GM18867 (cell line): ENCODE measurements around the gene RUNX2.
"Not testable (repeated sequence)": the region's sequence is repeated elsewhere in the genome, so short reads cannot be mapped to it uniquely, and the experiment has no call there.

ENCODE experiments used
- ATAC-seq: cut with Tn5 transposase; IDR thresholded peaks from one replicate; pipeline ENCODE4 v1.9.1; 2021; ENCODE audit warnings: mild to moderate bottlenecking, moderate library complexity; ENCODE audit not compliant: unreplicated experiment

RUNX2 gene

DNA sequence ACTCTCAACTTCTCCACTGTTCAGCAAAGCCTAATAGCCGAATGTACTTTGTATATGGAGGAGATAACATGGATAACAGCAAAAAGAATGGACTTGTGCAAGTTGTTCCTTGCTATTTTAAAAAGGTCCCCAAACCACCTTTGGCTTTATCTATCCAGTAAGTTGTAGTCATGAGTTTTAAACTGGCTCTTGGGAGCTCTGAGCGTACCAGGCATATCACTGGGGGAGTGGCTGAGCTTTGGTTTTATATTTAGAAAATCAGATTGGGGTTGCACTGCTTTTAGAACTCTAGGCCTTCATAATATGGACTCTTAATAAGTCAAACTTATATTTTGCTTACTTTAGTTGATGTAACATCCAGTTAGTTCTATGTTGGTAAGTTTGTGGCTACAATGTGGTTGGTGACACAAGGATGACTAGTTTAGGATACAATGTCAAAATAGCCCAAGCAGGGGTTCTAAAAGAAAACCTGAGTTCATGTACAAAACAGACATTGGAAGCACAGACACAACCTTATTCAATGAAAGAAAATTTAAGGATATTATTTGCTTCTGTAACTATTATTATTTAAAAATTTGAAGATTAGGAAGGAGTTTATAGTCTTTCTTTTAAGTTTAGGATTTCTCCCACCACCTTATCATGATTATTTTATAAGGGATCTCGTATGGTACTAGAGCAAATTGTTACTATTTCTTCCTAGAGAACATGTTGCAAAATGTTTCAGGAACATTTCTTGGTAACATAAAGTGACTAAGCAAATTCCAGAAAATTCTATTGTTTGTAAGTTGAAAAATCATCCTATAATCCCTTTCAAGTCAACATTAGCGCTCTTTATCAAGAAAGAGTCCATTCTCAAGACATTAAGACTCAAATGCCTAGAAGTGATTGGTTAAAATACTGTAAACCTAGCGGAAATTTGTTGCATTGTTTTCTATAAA lies 215.4 kb downstream of the RUNX2 start:
- no peak for ATAC-seq

DNA sequence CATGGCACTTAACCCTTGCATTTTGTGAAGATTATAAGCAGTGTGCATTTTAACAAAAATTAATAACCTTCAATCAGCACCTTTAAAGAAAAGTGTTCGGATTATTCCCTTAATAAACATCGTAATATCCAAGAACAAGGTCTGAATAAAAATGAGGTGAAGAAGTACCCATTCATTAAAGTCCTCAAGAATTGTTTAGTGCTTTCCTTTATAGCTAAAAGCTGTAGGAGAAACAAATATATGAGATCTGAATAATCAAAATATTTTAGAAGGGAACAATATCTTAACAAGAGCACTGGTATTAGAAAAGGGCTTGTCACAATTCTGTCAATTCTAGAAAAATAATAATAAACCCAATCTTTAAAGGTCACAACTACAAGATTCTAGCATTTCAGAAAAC lies 217.3 kb downstream of the RUNX2 start:
- no peak for ATAC-seq

GRCh38 chr6:45548657-45549515 lies 220.8 kb downstream of the RUNX2 start:
- peak; percentile 94 for ATAC-seq

DNA sequence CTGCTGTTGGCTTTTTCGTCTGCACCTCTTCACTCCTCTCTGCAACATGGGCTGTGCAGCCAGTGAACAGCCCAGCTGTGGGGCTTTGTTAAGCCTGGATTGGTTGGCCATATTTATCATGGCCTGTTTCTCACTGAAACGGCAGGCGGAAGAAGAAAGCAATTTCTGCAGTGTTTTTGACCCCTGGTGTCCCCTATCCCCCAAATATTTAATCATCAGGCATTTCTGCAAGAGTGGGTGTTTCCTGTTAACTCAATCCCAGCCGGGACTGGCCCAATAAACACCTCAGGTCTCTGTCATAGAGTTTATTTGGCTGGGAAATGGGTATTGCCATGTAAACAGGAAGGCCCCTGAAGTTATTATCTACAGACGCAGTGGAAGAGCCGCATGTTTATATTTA lies 224.4 kb downstream of the RUNX2 start:
- ATAC-seq, result no peak

DNA sequence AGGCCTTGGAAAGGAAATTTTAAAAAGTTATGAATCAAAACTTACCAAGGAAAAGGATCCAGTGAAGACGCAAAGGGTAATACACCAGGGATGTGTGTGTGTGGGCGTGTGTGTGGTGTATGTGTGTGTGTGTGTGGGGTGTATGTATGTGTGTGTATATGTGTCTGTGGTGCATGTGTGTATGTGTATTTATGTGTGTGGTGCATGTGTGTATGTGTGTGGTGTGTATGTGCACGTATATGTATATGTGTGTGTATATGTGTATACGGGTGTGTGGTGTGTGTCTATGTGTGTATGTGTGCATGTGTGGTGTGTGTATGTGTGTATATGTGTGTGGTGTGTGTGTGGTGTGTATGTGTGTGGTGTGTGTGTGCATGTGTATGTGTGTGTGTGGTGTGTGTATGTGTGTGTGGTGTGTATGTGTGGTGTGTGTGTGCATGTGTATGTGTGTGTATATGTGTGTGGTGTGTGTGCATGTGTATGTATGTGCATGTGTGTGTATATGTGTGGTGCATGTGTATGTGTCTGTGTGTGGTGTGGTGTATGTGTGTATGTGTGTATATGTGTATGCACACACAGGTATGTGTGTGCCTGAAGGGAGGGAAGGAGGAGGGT lies 225.7 kb downstream of the RUNX2 start:
- ATAC-seq, result no peak

DNA sequence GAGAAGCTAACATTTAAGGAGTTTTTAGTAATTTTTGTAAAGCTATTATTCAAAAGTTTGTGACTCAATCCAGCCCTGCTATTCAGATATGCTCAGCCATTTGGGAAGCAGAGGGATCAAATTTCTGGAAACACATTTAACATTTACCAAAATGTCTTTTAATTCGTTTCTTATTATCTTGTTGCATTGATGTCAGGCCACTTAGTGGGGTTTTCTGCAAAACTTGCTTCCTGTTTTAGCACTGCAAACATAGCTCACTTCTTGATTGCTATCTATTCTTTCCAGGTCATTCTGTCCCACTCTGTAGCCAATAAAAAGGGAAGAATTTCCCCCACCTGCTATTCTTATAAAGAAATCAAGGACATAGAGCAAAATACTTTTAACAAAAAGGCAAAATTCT lies 226.5 kb downstream of the RUNX2 start:
- no peak for ATAC-seq

GRCh38 chr6:45555981-45556771 lies 228.0 kb downstream of the RUNX2 start:
- ATAC-seq, result no peak

GRCh38 chr6:45556828-45557227 lies 228.7 kb downstream of the RUNX2 start:
- ATAC-seq, result no peak

- no peak for ATAC-seq
Measured at GRCh38 chr6:45557454-45557853, 229.3 kb downstream of the RUNX2 start.

- ATAC-seq, result peak; percentile 78
Measured at GRCh38 chr6:45558858-45559257, 230.7 kb downstream of the RUNX2 start.

GRCh38 chr6:45560321-45560820 lies 232.2 kb downstream of the RUNX2 start:
- not testable (repeated sequence) for ATAC-seq

- no peak for ATAC-seq
Measured at GRCh38 chr6:45562171-45562570, 234.0 kb downstream of the RUNX2 start.

- no peak for ATAC-seq
Measured at GRCh38 chr6:45563041-45563440, 234.9 kb downstream of the RUNX2 start.

GRCh38 chr6:45563844-45564243 lies 235.7 kb downstream of the RUNX2 start:
- no peak for ATAC-seq

GRCh38 chr6:45566882-45567281 lies 238.8 kb downstream of the RUNX2 start:
- ATAC-seq, result no peak

GRCh38 chr6:45567879-45568278 lies 239.7 kb downstream of the RUNX2 start:
- no peak for ATAC-seq

DNA sequence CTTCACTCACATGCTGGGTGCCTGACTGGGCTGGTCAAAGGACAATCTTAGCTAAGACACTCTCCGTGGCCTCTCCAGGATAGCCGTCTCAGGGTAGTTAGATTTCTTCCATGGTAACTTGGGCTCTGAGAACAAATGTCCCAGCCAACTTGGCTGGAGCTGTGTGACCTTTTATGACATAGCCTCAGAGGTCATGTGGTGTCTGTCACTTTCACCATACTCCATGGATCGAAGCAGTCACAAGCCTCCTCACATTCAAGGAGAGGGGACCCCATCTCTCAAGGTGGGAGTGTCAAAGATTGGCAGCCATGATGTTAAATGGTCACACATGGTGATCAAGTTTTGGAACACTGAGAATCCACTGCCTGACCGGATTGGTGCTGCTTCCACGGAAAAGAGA lies 240.5 kb downstream of the RUNX2 start:
- ATAC-seq, result no peak

GRCh38 chr6:45569210-45569945 lies 241.2 kb downstream of the RUNX2 start:
- no peak for ATAC-seq

DNA sequence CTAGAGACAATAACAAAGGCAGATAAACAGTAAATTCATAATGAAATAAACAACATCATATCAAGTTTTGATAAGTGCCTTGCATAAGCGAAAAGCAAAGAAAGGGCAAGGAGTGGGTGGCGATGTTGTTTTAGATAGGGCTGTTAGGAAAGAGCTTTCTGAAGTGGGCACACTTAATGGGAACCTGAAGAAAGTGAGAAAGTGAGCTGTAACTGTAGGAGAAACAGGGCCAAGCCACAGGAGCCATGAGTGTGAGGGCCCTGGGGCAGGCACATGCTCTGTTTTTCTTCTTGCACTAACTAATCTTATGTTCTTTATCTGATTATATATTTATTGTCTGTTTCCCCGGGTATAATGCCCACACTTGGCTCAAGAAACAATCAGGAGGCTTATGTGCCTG lies 243.0 kb downstream of the RUNX2 start:
- no peak for ATAC-seq

DNA sequence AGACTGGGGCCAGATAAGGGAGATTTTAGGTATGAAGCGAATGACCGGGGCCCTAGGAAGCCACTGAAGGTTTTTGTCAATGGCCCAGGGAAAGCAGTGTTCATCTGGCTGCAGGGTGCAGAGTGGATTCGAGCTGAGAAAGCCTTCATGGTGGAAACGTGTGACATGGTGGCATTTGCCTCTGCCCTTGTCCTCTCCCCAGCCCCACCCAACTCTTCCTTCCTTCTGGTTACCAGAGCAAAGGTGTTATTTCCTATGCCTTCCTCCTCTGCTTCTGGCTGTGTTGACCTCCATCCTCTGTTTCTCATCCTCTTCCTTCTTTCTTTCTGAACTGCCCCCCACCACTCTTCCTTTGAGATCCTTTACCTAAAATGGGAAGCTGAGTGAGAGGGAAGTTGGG lies 244.7 kb downstream of the RUNX2 start:
- ATAC-seq, result no peak
